ENCODE results near the gene DSCAML1. TPM values are rescaled to one million over a fixed set of nuclear protein-coding genes. Genes with fewer than 3 reads are reported as not detected.

The DSCAML1 gene
- total RNA-seq, 1 experiment from 2014 or later = not detected

DNA sequence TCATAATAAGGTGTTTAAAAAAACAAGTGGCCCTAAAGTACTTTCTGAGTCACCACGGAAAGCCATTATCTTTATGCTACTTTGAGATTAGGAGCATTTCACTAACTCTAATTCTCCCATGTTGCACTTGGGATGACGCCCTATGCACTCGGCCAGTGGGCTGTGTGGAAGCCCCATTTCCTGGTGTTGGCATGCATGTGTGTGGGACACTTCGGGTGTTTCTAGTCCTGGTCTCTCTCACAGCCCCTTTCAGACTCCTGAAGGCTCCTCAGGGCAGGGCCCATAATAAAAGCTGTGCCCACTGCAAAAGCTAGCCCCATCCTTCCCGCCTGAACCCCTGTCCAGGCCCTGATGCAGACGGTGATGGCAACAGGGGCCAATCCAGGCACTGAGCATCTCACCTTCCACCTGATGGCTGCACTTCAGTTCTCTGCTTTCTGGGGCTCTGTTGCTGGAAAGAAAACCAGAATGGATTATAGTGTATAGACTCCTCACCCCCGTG, 42.4 kb upstream of the DSCAML1 start (continued):
- TF ChIP-seq, protein P1, sequence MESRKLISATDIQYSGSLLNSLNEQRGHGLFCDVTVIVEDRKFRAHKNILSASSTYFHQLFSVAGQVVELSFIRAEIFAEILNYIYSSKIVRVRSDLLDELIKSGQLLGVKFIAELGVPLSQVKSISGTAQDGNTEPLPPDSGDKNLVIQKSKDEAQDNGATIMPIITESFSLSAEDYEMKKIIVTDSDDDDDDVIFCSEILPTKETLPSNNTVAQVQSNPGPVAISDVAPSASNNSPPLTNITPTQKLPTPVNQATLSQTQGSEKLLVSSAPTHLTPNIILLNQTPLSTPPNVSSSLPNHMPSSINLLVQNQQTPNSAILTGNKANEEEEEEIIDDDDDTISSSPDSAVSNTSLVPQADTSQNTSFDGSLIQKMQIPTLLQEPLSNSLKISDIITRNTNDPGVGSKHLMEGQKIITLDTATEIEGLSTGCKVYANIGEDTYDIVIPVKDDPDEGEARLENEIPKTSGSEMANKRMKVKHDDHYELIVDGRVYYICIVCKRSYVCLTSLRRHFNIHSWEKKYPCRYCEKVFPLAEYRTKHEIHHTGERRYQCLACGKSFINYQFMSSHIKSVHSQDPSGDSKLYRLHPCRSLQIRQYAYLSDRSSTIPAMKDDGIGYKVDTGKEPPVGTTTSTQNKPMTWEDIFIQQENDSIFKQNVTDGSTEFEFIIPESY (IDR thresholded peaks at IDR 0.05; ENCODE audit: extremely low read depth, insufficient replicate concordance, low read length) = no peak

DNA sequence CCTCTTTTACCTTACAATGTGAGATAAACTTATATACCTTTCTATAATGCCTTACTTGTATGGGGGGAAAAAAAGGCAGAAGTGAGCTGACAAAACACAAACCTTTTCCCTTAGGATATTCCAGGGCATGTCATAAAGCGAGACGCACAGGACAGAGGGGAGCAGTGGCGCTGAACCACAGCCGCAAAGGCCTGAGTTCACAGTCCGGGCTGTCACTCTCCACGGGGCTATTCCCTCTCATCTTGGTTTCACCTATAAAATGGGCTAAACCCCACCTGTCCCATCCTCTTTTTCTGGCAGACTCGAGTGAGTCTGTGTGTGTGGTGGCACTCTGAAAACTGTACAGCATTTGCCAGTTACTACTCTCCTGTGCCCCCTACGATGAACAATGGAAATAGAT, 41.9 kb upstream of the DSCAML1 start:
- ChIA-PET RAD21 (ENCODE audit: low non-redundant PET in 1 of 2, low total read pairs in 2 of 2, uncharacterized antibody in 2 of 2, unreplicated experiment in 2 of 2) (no interaction called here), CTCF (no interaction called here), POLR2A (no interaction called here)
- no peaks in the 10 kb centered on the region for H3K9me3 ChIP-seq (ENCODE audit: control insufficient read depth in 1 of 2, insufficient read depth in 1 of 2, low read depth in 1 of 2, low read length in 2 of 2)
- TF ChIP-seq, protein P2, sequence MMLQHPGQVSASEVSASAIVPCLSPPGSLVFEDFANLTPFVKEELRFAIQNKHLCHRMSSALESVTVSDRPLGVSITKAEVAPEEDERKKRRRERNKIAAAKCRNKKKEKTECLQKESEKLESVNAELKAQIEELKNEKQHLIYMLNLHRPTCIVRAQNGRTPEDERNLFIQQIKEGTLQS (IDR thresholded peaks at IDR 0.05) = no peak
- TF ChIP-seq POLR2AphosphoS5 (IDR thresholded peaks at IDR 0.05; ENCODE audit: low read depth, low read length) (no peak), POLR2A (IDR thresholded peaks at IDR 0.05; ENCODE audit: borderline replicate concordance, extremely low read depth, insufficient read depth, insufficient read length) (no peak), CEBPB (IDR thresholded peaks at IDR 0.05; ENCODE audit: low read depth) (no peak), EGR1 (IDR thresholded peaks at IDR 0.05; ENCODE audit: low read depth) (no peak)
- TF ChIP-seq, protein P1 (IDR thresholded peaks at IDR 0.05; ENCODE audit: extremely low read depth, insufficient replicate concordance, low read length) = no peak
- H3K79me2 ChIP-seq (ENCODE audit: insufficient read depth, low read length) = no peaks in the 10 kb centered on the region
- H3K9me2 ChIP-seq (ENCODE audit: insufficient read depth) = no peaks in the 10 kb centered on the region
- intact Hi-C loops (cut with micrococcal nuclease) = no loop called here
- H3K9ac ChIP-seq (ENCODE audit: low read length) = no peak overlapping the region
- H3K4me3 ChIP-seq (replicated peaks in 1 of 2; ENCODE audit: low read depth in 1 of 2, low read length in 2 of 2) = no peak overlapping the region
- no peak for ATAC-seq
- H3K27me3 ChIP-seq (ENCODE audit: insufficient read depth, low read length) = peaks cover 7% of the 10 kb centered on the region; the same call in 1 of the 2 replicates
- H2AFZ ChIP-seq (ENCODE audit: low read depth, low read length, poor library complexity, severe bottlenecking) = no peak overlapping the region
- no TSS peak for BruUV-seq (replicated peaks)
- H3K36me3 ChIP-seq (ENCODE audit: control insufficient read depth in 1 of 2, insufficient read depth in 2 of 2, low read length in 2 of 2) = no peaks in the 10 kb centered on the region
- H4K20me1 ChIP-seq (ENCODE audit: insufficient read depth) = no peaks in the 10 kb centered on the region
- H3K27ac ChIP-seq (ENCODE audit: low read depth, low read length) = no peak overlapping the region
- H3K4me1 ChIP-seq (ENCODE audit: control insufficient read depth in 1 of 2, insufficient read depth in 2 of 2, low read length in 2 of 2) = no peaks in the 10 kb centered on the region; a peak in 1 of 4 replicates
- H3K4me2 ChIP-seq (ENCODE audit: low read length) = no peak overlapping the region
- no peak for DNase-seq (ENCODE audit: low read depth, low spot score)

Data from HCT116 (cell line).